GM12875 (cell line): ENCODE measurements around the gene TST.

Source experiments
- H3K4me3 ChIP-seq: one replicate; pipeline ENCODE4 v1.5.1; 2011; ENCODE audit warnings: low read depth, low read length, control low read depth
- TF ChIP-seq, protein P1 (sequence below): IDR thresholded peaks from 2 replicates; pipeline ENCODE4 v1.5.1; 2011; ENCODE audit warnings: low read depth, mild to moderate bottlenecking, control low read depth, inconsistent platforms, low read length, moderate library complexity, borderline replicate concordance; ENCODE audit not compliant: insufficient read depth

Gene TST

GRCh38 chr22:37002633-37003032 is 16.6 kb downstream of the TST start:
- no peak overlapping the region for H3K4me3 ChIP-seq
- TF ChIP-seq, protein P1, sequence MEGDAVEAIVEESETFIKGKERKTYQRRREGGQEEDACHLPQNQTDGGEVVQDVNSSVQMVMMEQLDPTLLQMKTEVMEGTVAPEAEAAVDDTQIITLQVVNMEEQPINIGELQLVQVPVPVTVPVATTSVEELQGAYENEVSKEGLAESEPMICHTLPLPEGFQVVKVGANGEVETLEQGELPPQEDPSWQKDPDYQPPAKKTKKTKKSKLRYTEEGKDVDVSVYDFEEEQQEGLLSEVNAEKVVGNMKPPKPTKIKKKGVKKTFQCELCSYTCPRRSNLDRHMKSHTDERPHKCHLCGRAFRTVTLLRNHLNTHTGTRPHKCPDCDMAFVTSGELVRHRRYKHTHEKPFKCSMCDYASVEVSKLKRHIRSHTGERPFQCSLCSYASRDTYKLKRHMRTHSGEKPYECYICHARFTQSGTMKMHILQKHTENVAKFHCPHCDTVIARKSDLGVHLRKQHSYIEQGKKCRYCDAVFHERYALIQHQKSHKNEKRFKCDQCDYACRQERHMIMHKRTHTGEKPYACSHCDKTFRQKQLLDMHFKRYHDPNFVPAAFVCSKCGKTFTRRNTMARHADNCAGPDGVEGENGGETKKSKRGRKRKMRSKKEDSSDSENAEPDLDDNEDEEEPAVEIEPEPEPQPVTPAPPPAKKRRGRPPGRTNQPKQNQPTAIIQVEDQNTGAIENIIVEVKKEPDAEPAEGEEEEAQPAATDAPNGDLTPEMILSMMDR = no peak

DNA sequence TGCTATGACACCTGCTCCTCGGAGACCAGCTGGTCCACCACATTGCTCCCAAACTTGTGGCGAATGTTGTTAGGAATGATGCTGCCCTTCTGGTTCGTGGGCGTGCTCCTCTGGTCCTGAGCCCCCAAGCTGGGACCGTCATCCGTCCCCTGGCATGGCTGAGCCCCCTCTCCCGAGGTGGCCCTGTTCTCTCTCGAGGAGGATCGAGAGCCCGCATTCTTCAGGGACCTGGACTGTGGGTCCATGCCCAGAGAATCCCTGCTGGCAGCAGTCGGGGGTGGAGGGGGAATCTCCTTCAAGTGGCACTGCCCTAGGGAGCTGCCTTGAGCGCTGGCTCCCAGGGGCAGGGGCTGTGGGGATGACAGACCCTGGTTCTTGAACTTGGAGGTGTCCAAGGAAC is 17.4 kb downstream of the TST start:
- H3K4me3 ChIP-seq = no peak overlapping the region
- TF ChIP-seq, protein P1 = no peak

- H3K4me3 ChIP-seq = no peak overlapping the region
- TF ChIP-seq, protein P1 = no peak
Observed at GRCh38 chr22:37000676-37001534, 18.3 kb downstream of the TST start.

DNA sequence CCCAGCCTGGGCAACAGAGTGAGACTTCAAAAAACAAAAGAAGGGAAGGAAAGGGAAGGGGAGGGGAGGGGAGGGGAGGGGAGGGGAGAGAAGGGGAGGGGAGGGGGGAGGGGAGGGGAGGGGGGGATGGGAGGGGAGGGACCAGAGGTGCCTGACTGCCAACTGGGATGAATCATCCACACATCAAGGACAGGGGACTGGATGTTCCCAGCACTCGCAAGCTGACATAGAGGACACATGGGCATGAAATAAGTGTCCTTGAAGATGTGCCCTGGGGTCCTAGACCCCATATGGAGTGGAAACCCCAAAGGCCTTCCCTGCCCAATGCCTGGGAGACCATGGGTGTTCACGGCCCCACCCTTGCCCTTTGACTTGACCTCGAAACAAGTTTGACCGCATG is 19.8 kb downstream of the TST start:
- TF ChIP-seq, protein P1 = no peak
- no peak overlapping the region for H3K4me3 ChIP-seq

DNA sequence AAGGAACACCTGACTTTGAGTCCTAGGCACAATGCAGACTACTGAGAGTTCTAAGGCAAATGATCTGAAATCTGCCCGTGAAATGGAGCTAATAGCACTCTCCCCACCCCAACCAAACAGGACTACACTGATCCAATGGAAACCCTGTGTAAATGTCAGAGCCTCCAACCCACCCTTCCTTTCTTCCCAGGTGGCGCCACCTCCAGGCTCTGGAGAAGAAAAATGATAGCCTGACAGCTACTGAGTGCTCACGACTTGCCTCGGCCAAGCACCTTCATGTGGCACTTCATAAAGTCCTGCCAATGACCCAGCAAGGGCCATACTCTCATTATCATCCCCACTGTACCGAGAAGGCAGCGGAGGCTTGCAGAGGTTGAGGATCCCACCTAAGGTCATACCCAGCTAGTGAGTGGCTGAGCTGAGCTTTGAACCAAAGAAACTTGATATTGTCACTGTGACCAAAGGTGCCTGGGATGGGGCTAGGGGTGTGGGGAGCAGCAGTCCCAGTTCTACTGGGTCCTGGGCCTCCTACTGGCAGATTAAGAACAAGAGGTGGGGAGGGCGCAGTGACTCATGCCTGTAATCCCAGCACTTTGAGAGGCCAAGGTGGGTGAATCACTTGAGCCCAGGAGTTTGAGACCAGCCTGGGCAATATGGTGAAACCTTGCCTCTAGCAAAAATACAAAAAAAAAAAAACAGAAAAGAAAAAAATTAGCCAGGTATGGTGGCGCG is 20.5 kb downstream of the TST start:
- H3K4me3 ChIP-seq = no peak overlapping the region
- TF ChIP-seq, protein P1 = 0 out of 2 replicates have a peak, but pooled peaks have one; percentile 9

- H3K4me3 ChIP-seq = no peak overlapping the region
- TF ChIP-seq, protein P1 = no peak
Observed at GRCh38 chr22:36997746-36998145, 21.5 kb downstream of the TST start.
